ENCODE data around the gene PTPRA. TPM values are rescaled to one million over a fixed set of nuclear protein-coding genes. Genes with fewer than 3 reads are reported as not detected.
A peak's percentile ranks its signal among the peaks of the same experiment; 100 is the strongest.

PTPRA gene
- total RNA-seq, 2 experiments from 2014 or later: 58.5 to 86.3 TPM

GRCh38 chr20:2872459-2873009, 747 bp upstream of the PTPRA start:
- ATAC-seq (peak; percentile 64), DNase-seq (peak; percentile 90)
- H3K9me3 Mint-ChIP-seq (ENCODE audit: low read depth): no peaks in the 10 kb centered on the region
- ChIA-PET CTCF (interaction anchor here (0.6 to 1.1 kb wide), 5 partner anchors 23 to 374 kb away, joined by 3 to 5 read pairs (median 4); no protein-coding TSS in a partner anchor), POLR2A (interaction anchor here (0.6 to 1.1 kb wide), 3 partner anchors 139 to 214 kb away, joined by 3 to 5 read pairs (median 4); no protein-coding TSS in a partner anchor)
- H3K27ac Mint-ChIP-seq: peak overlapping the region; percentile 95
- H3K27me3 Mint-ChIP-seq: no peaks in the 10 kb centered on the region
- H3K4me3 Mint-ChIP-seq: peak overlapping the region; percentile 84
- peaks cover 47% of the 10 kb centered on the region for H3K4me1 Mint-ChIP-seq
- H3K36me3 Mint-ChIP-seq (ENCODE audit: low read depth): peaks cover 26% of the 10 kb centered on the region
- intact Hi-C loops (cut with DNase I, micrococcal nuclease): loop anchor here (1.0 to 5.0 kb wide), 19 partner anchors 12 to 895 kb away; partner anchors contain the start of genes PCED1A (in 2 of the 2), VPS16 (in 2 of the 2), ADISSP (in 1 of the 2) and DDRGK1 (in 1 of the 2)

DNA sequence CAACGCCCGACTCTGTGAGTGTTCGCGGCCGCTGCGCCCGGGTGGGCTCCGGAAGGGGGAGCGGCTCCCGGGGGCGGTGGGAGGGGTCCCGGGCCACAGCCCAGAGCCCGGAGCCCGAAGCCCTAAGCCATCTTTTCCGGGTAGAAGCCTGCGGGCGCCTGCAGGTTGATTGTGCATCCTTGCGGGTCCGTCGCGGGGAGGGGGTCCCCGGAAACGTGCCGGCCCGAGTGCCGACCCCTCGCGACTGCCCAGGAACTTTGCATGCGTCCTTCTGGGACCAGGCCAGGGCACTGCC, 413 bp downstream of the PTPRA start:
- ChIA-PET POLR2A (no interaction called here), CTCF (interaction anchor here (0.7 to 1.1 kb wide), 4 partner anchors 10 to 127 kb away, joined by 3 to 4 read pairs (median 3); no protein-coding TSS in a partner anchor)
- H3K4me3 Mint-ChIP-seq: peak overlapping the region; percentile 84
- peak; percentile 74 for DNase-seq
- no peaks in the 10 kb centered on the region for H3K27me3 Mint-ChIP-seq
- H3K9me3 Mint-ChIP-seq (ENCODE audit: low read depth): no peaks in the 10 kb centered on the region
- intact Hi-C loops (cut with DNase I, micrococcal nuclease): loop anchor here (1.0 to 5.0 kb wide), 19 partner anchors 11 to 894 kb away; partner anchors contain the start of genes PCED1A (in 2 of the 2), VPS16 (in 2 of the 2), ADISSP (in 1 of the 2) and DDRGK1 (in 1 of the 2)
- peaks cover 26% of the 10 kb centered on the region for H3K36me3 Mint-ChIP-seq (ENCODE audit: low read depth)
- peaks cover 47% of the 10 kb centered on the region for H3K4me1 Mint-ChIP-seq
- peak; percentile 40 for ATAC-seq
- peak overlapping the region; percentile 83 for H3K27ac Mint-ChIP-seq

DNA sequence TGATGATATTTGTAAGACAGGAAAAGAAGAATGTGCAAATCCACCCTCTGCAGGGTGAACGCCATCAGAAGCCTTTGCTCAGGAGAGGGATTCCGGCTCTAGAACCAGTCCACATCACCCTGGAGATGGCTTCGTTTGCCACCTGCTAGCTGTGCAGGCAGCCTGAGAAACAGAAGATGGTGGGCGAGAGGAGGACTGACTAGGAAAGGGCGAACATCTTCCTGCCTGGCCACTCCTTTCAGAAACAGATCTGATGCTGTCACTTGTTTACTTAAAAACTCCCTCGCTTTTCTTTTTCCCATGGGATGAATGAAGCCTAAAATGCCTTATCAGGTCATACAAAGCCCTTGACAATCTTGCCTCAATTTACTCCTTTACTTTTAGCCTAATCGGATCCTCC, 1.2 kb downstream of the PTPRA start:
- Mint-ChIP-seq H3K27me3 (no peaks in the 10 kb centered on the region), H3K4me3 (peak overlapping the region; percentile 84), H3K27ac (peak overlapping the region; percentile 82), H3K36me3 (ENCODE audit: low read depth) (peaks cover 26% of the 10 kb centered on the region), H3K4me1 (peaks cover 50% of the 10 kb centered on the region), H3K9me3 (ENCODE audit: low read depth) (no peaks in the 10 kb centered on the region)
- ATAC-seq (no peak), DNase-seq (peak; percentile 53)
- intact Hi-C loops (cut with DNase I, micrococcal nuclease): loop anchor here in 1 of 2 experiments (5.0 kb wide), 3 partner anchors 122 to 893 kb away; partner anchors contain the start of genes ADISSP and DDRGK1
- CTCF ChIA-PET: interaction anchor here (0.9 to 1.6 kb wide), 3 partner anchors 9 to 48 kb away, joined by 3 read pairs; no protein-coding TSS in a partner anchor
- POLR2A ChIA-PET: no interaction called here

DNA sequence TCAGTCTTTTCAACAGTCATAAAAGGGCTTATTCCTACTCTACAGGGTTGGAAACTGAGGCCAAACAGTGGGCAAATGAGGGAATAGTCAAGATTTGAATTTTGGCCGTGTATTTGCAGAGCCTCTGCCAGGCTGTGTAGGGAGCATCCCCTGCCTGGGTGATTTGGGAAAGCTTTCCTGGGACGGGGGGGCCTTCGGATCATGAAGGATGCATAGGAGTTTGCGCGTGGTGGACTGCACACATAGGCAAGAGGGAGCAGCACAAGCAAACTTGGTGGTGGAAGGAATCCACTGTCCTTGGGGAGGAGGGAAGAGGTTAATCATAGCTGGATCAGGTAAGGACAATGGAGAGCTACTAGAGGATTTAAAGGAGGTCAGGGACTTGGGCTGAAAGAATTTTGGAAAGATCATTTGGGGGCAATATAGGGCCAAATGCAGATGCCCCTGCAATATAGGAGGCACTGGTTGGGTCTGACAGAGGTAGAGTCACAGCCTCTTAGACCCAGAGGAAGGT, 2.5 kb downstream of the PTPRA start:
- no peaks in the 10 kb centered on the region for H3K9me3 Mint-ChIP-seq (ENCODE audit: low read depth)
- DNase-seq (no peak), ATAC-seq (no peak)
- no peak overlapping the region for H3K27ac Mint-ChIP-seq
- H3K36me3 Mint-ChIP-seq (ENCODE audit: low read depth): peaks cover 27% of the 10 kb centered on the region
- CTCF ChIA-PET: interaction anchor here (1.5 to 1.6 kb wide), 2 partner anchors 15 to 125 kb away, joined by 3 to 7 read pairs; no protein-coding TSS in a partner anchor
- H3K4me3 Mint-ChIP-seq: no peak overlapping the region
- intact Hi-C loops (cut with DNase I, micrococcal nuclease): no loop called here
- H3K27me3 Mint-ChIP-seq: no peaks in the 10 kb centered on the region
- peaks cover 54% of the 10 kb centered on the region for H3K4me1 Mint-ChIP-seq
- POLR2A ChIA-PET: interaction anchor here (0.6 kb wide), 1 partner anchor 132 kb away, joined by 3 read pairs; no protein-coding TSS in a partner anchor

DNA sequence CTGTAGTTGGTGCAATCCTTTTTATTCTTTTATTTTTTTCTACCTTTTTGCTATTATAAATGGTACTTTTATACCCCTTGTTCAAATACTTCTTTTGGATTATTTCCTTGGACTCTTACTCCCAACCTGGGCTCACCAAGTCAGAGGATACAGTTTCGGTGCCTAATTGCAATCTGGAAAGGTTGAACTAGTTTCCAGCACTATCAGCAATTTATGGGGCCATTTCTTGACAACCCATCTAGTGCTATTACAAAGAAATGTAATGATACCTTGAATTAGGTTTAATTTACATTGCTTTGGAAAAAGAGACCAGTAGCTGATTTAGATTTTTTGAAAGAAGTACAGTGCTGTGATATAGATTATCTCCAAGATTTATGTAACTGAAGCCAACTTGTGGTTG, 5.2 kb downstream of the PTPRA start:
- Mint-ChIP-seq H3K27me3 (no peaks in the 10 kb centered on the region), H3K9me3 (ENCODE audit: low read depth) (no peaks in the 10 kb centered on the region), H3K4me1 (peaks cover 52% of the 10 kb centered on the region), H3K4me3 (no peak overlapping the region), H3K36me3 (ENCODE audit: low read depth) (peaks cover 31% of the 10 kb centered on the region), H3K27ac (no peak overlapping the region)
- CTCF ChIA-PET: interaction anchor here (0.7 to 1.2 kb wide), 3 partner anchors 9 to 122 kb away, joined by 3 to 4 read pairs (median 3); no protein-coding TSS in a partner anchor
- ATAC-seq: no peak
- intact Hi-C loops (cut with DNase I, micrococcal nuclease): no loop called here
- DNase-seq: no peak
- POLR2A ChIA-PET: no interaction called here

- H3K4me1 Mint-ChIP-seq: peaks cover 58% of the 10 kb centered on the region
Observed at GRCh38 chr20:2879146-2879545, 5.9 kb downstream of the PTPRA start.

DNA sequence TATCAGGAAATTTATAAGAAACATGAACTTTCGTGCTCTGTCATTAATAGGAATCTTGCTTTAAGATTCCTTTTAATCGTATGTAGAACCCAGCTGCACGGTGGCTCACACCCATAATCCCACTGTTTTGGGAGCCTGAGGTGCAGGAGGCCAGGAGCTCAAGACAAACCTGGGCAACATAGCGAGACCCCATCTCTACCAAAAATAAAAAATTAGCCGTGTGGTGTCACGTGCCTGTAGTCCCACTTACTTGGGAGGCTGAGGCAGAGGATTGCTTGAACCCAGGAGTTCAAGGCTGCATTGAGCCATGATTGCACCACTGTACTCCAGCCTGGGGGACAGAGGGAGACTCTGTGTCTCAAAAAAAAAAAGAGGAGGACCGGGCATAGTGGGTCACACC, 7.4 kb downstream of the PTPRA start:
- CTCF ChIA-PET: interaction anchor here (0.7 to 1.2 kb wide), 2 partner anchors 13 to 337 kb away, joined by 3 read pairs; no protein-coding TSS in a partner anchor
- H3K27ac Mint-ChIP-seq: no peak overlapping the region

More at GRCh38 chr20:2879146-2879545, 5.9 kb downstream of the PTPRA start:
- H3K36me3 Mint-ChIP-seq (ENCODE audit: low read depth): peaks cover 31% of the 10 kb centered on the region
- no peaks in the 10 kb centered on the region for H3K27me3 Mint-ChIP-seq
- intact Hi-C loops (cut with DNase I, micrococcal nuclease): no loop called here
- ChIA-PET CTCF (interaction anchor here (1.2 kb wide), 2 partner anchors 8 to 122 kb away, joined by 3 to 4 read pairs; no protein-coding TSS in a partner anchor), POLR2A (no interaction called here)
- H3K9me3 Mint-ChIP-seq (ENCODE audit: low read depth): no peaks in the 10 kb centered on the region
- no peak overlapping the region for H3K27ac Mint-ChIP-seq
- DNase-seq: no peak
- no peak overlapping the region for H3K4me3 Mint-ChIP-seq
- ATAC-seq: no peak

GRCh38 chr20:2883726-2884637, 10.7 kb downstream of the PTPRA start:
- intact Hi-C loops (cut with DNase I, micrococcal nuclease): loop anchor here in 1 of 2 experiments (1.0 to 2.0 kb wide), 2 partner anchors 11 to 29 kb away; partner anchors contain the start of gene PTPRA
- CTCF ChIA-PET: interaction anchor here (0.6 to 1.0 kb wide), 3 partner anchors 9 to 189 kb away, joined by 3 to 5 read pairs (median 3); partner anchors contain the start of gene PTPRA
- H3K4me3 Mint-ChIP-seq: no peak overlapping the region
- H3K27me3 Mint-ChIP-seq: no peaks in the 10 kb centered on the region
- peak overlapping the region; percentile 8 for H3K27ac Mint-ChIP-seq
- DNase-seq: no peak
- POLR2A ChIA-PET: no interaction called here
- H3K9me3 Mint-ChIP-seq (ENCODE audit: low read depth): no peaks in the 10 kb centered on the region
- peak; percentile 24 for ATAC-seq
- H3K36me3 Mint-ChIP-seq (ENCODE audit: low read depth): peaks cover 15% of the 10 kb centered on the region
- H3K4me1 Mint-ChIP-seq: peaks cover 60% of the 10 kb centered on the region

More for the DNA sequence above, 7.4 kb downstream of the PTPRA start:
- H3K4me3 Mint-ChIP-seq: no peak overlapping the region
- DNase-seq: no peak
- ATAC-seq: no peak
- intact Hi-C loops (cut with DNase I, micrococcal nuclease): no loop called here
- H3K27me3 Mint-ChIP-seq: no peaks in the 10 kb centered on the region
- peaks cover 23% of the 10 kb centered on the region for H3K36me3 Mint-ChIP-seq (ENCODE audit: low read depth)
- peaks cover 59% of the 10 kb centered on the region for H3K4me1 Mint-ChIP-seq
- H3K9me3 Mint-ChIP-seq (ENCODE audit: low read depth): no peaks in the 10 kb centered on the region
- POLR2A ChIA-PET: no interaction called here

DNA sequence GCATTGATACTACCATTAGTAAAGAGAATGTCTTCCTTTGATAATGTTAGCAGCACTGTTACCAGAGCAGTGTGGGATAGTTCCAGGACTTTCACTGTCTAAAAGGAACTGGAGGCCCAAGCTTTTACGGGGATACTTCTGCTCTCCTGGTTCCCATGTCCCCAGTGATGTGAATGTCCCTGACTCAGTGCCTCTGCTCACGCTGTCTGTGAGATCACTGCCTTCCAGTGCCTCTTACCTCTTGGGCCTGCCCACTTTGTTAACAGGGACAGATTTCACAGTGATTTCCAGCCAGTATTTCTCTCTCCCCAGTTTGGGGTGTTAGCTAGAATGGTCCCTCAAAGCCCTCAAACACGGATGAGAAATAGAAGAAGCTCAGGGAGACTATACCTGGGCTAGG, 14.4 kb downstream of the PTPRA start:
- ChIA-PET POLR2A (no interaction called here), CTCF (interaction anchor here (1.1 to 1.8 kb wide), 2 partner anchors 9 to 14 kb away, joined by 3 to 6 read pairs; no protein-coding TSS in a partner anchor)
- intact Hi-C loops (cut with DNase I, micrococcal nuclease): no loop called here

GRCh38 chr20:2888224-2888955, 15.1 kb downstream of the PTPRA start:
- Mint-ChIP-seq H3K36me3 (ENCODE audit: low read depth) (peaks cover 20% of the 10 kb centered on the region), H3K27me3 (no peaks in the 10 kb centered on the region), H3K9me3 (ENCODE audit: low read depth) (no peaks in the 10 kb centered on the region), H3K4me1 (peaks cover 67% of the 10 kb centered on the region), H3K4me3 (no peak overlapping the region), H3K27ac (peak overlapping the region; percentile 52)
- DNase-seq (no peak), ATAC-seq (no peak)
- CTCF ChIA-PET: interaction anchor here (0.7 to 1.8 kb wide), 3 partner anchors 9 to 192 kb away, joined by 3 to 6 read pairs (median 3); no protein-coding TSS in a partner anchor
- POLR2A ChIA-PET: interaction anchor here (0.6 kb wide), 3 partner anchors 30 to 151 kb away, joined by 3 to 4 read pairs (median 3); no protein-coding TSS in a partner anchor
- intact Hi-C loops (cut with DNase I, micrococcal nuclease): no loop called here

More for the DNA sequence above, 14.4 kb downstream of the PTPRA start:
- peaks cover 67% of the 10 kb centered on the region for H3K4me1 Mint-ChIP-seq
- DNase-seq (no peak), ATAC-seq (no peak)
- no peak overlapping the region for H3K27ac Mint-ChIP-seq
- H3K9me3 Mint-ChIP-seq (ENCODE audit: low read depth): no peaks in the 10 kb centered on the region
- H3K4me3 Mint-ChIP-seq: no peak overlapping the region
- H3K27me3 Mint-ChIP-seq: no peaks in the 10 kb centered on the region
- H3K36me3 Mint-ChIP-seq (ENCODE audit: low read depth): peaks cover 20% of the 10 kb centered on the region

Measured in activated CD4-positive, alpha-beta T cell treated with anti-CD3 and anti-CD28 coated beads for 36 hours (primary cell).